NCI-H2081 treated with DMSO at 0.1 percent for 48 hours (cell line): ENCODE results near the gene NRG3.

Experiments
- DNase-seq: peaks from one replicate; lab custom pipeline; 2025; lab: John Stamatoyannopoulos, UW

NRG3 gene

GRCh38 chr10:81884856-81885255, 9.9 kb downstream of the NRG3 start:
- DNase-seq, result no peak

- no peak for DNase-seq
Measured at GRCh38 chr10:81885491-81885890, 10.5 kb downstream of the NRG3 start.

GRCh38 chr10:81886939-81887338, 11.9 kb downstream of the NRG3 start:
- no peak for DNase-seq

GRCh38 chr10:81889181-81889769, 14.3 kb downstream of the NRG3 start:
- no peak for DNase-seq

GRCh38 chr10:81894616-81895015, 19.6 kb downstream of the NRG3 start:
- DNase-seq, result no peak

- DNase-seq, result no peak
Measured at GRCh38 chr10:81898518-81898917, 23.5 kb downstream of the NRG3 start.

- DNase-seq, result no peak
Measured at GRCh38 chr10:81900989-81901388, 26.0 kb downstream of the NRG3 start.

GRCh38 chr10:81903472-81903871, 28.5 kb downstream of the NRG3 start:
- no peak for DNase-seq

GRCh38 chr10:81905161-81905560, 30.2 kb downstream of the NRG3 start:
- DNase-seq, result no peak

GRCh38 chr10:81909453-81909852, 34.5 kb downstream of the NRG3 start:
- DNase-seq, result no peak

- no peak for DNase-seq
Measured at GRCh38 chr10:81911328-81911727, 36.3 kb downstream of the NRG3 start.

- DNase-seq, result no peak
Measured at GRCh38 chr10:81914736-81915503, 39.9 kb downstream of the NRG3 start.

- DNase-seq, result no peak
Measured at GRCh38 chr10:81915504-81915897, 40.5 kb downstream of the NRG3 start.

- no peak for DNase-seq
Measured at GRCh38 chr10:81917666-81918065, 42.7 kb downstream of the NRG3 start.

GRCh38 chr10:81918766-81919165, 43.8 kb downstream of the NRG3 start:
- no peak for DNase-seq

- DNase-seq, result no peak
Measured at GRCh38 chr10:81920213-81920829, 45.3 kb downstream of the NRG3 start.

GRCh38 chr10:81928119-81928518, 53.1 kb downstream of the NRG3 start:
- no peak for DNase-seq

GRCh38 chr10:81943583-81943982, 68.6 kb downstream of the NRG3 start:
- no peak for DNase-seq

- no peak for DNase-seq
Measured at GRCh38 chr10:81944609-81945008, 69.6 kb downstream of the NRG3 start.

- no peak for DNase-seq
Measured at GRCh38 chr10:81949283-81949682, 74.3 kb downstream of the NRG3 start.

- no peak for DNase-seq
Measured at GRCh38 chr10:81950358-81950757, 75.4 kb downstream of the NRG3 start.

- no peak for DNase-seq
Measured at GRCh38 chr10:81953420-81953819, 78.4 kb downstream of the NRG3 start.

GRCh38 chr10:81957976-81958375, 83.0 kb downstream of the NRG3 start:
- no peak for DNase-seq
